Cardiac fibroblast (primary cell): Measurements from ENCODE around the gene CASZ1.
A peak's percentile ranks its signal among the peaks of the same experiment; 100 is the strongest.

Source experiments
- DNase-seq, 2 donors: peaks; one replicate each; pipeline versions ENCODE4 v3.0.0 to v3.0.0-alpha.2; 2010; ENCODE audit warnings: low read depth in 2 of 2
- H3K4me3 ChIP-seq, 2 donors: replicated peaks in 1 of 2; 1 replicate in 1 of 2; 2 replicates in 1 of 2; pipeline ENCODE4 v1.5.1; 2011; ENCODE audit warnings: low read depth in 2 of 2, low read length in 2 of 2, mild to moderate bottlenecking in 2 of 2, moderate library complexity in 1 of 2
- TF ChIP-seq, protein P1 (sequence below): IDR thresholded peaks from one replicate; pipeline ENCODE4 v1.5.1; 2011; ENCODE audit warnings: low read depth, mild to moderate bottlenecking, low read length, inconsistent platforms

The CASZ1 gene

DNA sequence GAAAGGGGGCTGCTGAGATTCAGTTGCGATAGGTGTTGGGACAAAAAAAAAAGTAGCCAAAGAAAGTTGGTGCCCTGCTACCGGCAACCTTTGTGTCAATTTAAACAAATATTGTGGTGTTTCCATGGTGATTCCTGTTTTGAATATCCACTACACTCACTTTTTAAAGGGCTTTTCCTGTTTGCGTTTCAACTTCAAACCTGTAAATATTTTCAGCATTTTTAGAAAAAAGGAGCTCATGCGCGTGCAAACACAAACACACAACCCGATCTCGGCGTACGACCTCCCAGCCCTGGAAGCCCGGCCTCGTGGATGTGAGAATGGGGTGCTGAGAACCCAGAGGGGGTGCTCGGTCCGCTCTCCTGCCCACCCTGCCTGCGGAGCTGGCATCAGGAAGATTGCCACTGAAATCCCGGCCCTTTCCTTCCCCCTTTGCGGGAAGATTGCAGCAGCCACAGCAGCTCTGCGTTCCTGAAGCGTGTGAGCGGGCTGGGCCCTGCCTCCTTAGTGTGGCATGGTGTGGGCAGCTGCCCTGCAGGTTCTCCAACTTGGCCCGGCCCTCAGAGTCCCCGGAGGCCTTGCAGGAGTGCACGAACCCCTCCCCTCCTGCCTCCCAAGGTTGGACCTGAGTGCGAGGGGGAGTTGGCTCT, 34.8 kb downstream of the CASZ1 start:
- no peak overlapping the region for H3K4me3 ChIP-seq
- peak in 1 of 2 donors; percentile 6 for DNase-seq
- TF ChIP-seq, protein P1, sequence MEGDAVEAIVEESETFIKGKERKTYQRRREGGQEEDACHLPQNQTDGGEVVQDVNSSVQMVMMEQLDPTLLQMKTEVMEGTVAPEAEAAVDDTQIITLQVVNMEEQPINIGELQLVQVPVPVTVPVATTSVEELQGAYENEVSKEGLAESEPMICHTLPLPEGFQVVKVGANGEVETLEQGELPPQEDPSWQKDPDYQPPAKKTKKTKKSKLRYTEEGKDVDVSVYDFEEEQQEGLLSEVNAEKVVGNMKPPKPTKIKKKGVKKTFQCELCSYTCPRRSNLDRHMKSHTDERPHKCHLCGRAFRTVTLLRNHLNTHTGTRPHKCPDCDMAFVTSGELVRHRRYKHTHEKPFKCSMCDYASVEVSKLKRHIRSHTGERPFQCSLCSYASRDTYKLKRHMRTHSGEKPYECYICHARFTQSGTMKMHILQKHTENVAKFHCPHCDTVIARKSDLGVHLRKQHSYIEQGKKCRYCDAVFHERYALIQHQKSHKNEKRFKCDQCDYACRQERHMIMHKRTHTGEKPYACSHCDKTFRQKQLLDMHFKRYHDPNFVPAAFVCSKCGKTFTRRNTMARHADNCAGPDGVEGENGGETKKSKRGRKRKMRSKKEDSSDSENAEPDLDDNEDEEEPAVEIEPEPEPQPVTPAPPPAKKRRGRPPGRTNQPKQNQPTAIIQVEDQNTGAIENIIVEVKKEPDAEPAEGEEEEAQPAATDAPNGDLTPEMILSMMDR: no peak

DNA sequence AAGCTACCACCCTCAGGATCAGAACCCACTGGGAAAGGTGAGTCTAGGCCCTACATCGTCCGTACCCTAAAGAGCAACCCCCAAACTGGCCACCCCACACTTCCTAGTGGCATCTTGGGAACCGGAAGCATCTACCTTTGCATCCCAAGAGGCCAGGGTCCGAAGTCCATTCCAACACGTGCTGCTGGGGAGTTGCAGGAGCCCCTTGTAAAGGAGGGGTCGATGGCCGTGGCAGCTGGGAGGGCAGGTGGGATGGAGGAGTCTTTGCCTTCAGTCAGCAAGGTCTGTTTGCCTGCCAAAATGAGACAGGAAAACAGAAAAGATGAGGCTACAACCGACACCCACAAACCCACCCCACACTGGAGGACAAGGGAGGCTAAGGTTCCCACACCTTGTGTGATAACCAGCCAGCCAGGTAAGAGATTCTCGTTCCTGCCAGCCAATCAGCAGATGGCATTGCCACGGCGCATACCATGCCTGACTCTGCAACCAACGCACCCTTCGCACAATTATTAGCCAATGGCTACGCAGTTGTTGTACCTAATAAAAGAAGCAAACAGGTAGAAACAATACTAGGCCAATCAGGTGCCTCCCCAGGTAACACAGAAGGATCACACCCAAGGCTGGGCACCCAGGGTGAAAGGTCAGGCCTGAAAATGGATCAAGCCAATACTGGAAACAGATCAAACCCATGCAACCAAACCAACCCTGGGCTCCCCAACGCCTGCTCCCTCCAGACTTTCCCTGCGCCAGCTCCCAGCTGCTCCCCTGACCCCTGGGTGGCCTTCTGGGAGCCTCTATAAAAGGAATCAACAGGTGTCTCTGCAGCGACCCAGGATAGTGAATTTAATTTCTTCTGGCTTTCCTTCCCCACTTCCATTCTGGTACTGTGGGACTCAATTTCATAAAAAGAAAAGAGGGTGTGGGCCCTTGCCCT, 35.6 kb downstream of the CASZ1 start:
- TF ChIP-seq, protein P1: no peak
- DNase-seq: no peak
- H3K4me3 ChIP-seq: no peak overlapping the region

- H3K4me3 ChIP-seq: no peak overlapping the region
- DNase-seq: no peak
- TF ChIP-seq, protein P1: no peak
These were observed 36.8 kb downstream of the CASZ1 start for GRCh38 chr1:10759413-10760200.

GRCh38 chr1:10756842-10757241, 39.6 kb downstream of the CASZ1 start:
- DNase-seq: no peak
- H3K4me3 ChIP-seq: no peak overlapping the region
- TF ChIP-seq, protein P1: no peak

- H3K4me3 ChIP-seq: no peak overlapping the region
- TF ChIP-seq, protein P1: no peak
- DNase-seq: peak; percentile 17 to 50
These were observed 40.4 kb downstream of the CASZ1 start for GRCh38 chr1:10755970-10756521.

GRCh38 chr1:10754568-10755329, 41.7 kb downstream of the CASZ1 start:
- no peak for DNase-seq
- TF ChIP-seq, protein P1: no peak
- H3K4me3 ChIP-seq: no peak overlapping the region
